ENCODE measurements around the gene MX2.

Gene MX2

GRCh38 chr21:41381731-41382130, 19.9 kb downstream of the MX2 start:
- DNase-seq (ENCODE audit: low read depth in 4 of 4, low spot score in 1 of 4): no peak

GRCh38 chr21:41387042-41387819, 25.4 kb downstream of the MX2 start:
- no peak for DNase-seq (ENCODE audit: low read depth in 4 of 4, low spot score in 1 of 4)

GRCh38 chr21:41387824-41388223, 26.0 kb downstream of the MX2 start:
- no peak for DNase-seq (ENCODE audit: low read depth in 4 of 4, low spot score in 1 of 4)

GRCh38 chr21:41388259-41388658, 26.4 kb downstream of the MX2 start:
- no peak for DNase-seq (ENCODE audit: low read depth in 4 of 4, low spot score in 1 of 4)

- DNase-seq (ENCODE audit: low read depth in 4 of 4, low spot score in 1 of 4): no peak
Observed at GRCh38 chr21:41390043-41390639, 28.3 kb downstream of the MX2 start.

- no peak for DNase-seq (ENCODE audit: low read depth in 4 of 4, low spot score in 1 of 4)
Observed at GRCh38 chr21:41393876-41394465, 32.1 kb downstream of the MX2 start.

GRCh38 chr21:41396558-41397075, 34.8 kb downstream of the MX2 start:
- DNase-seq (ENCODE audit: low read depth in 4 of 4, low spot score in 1 of 4): no peak

- DNase-seq (ENCODE audit: low read depth in 4 of 4, low spot score in 1 of 4): no peak
Observed at GRCh38 chr21:41397471-41397891, 35.7 kb downstream of the MX2 start.

GRCh38 chr21:41398251-41398650, 36.4 kb downstream of the MX2 start:
- DNase-seq (ENCODE audit: low read depth in 4 of 4, low spot score in 1 of 4): no peak

- no peak for DNase-seq (ENCODE audit: low read depth in 4 of 4, low spot score in 1 of 4)
Observed at GRCh38 chr21:41398831-41399230, 37.0 kb downstream of the MX2 start.

GRCh38 chr21:41399246-41399800, 37.5 kb downstream of the MX2 start:
- no peak for DNase-seq (ENCODE audit: low read depth in 4 of 4, low spot score in 1 of 4)

- no peak for DNase-seq (ENCODE audit: low read depth in 4 of 4, low spot score in 1 of 4)
Observed at GRCh38 chr21:41402231-41402630, 40.4 kb downstream of the MX2 start.

- DNase-seq (ENCODE audit: low read depth in 4 of 4, low spot score in 1 of 4): no peak
Observed at GRCh38 chr21:41402796-41403195, 41.0 kb downstream of the MX2 start.

- no peak for DNase-seq (ENCODE audit: low read depth in 4 of 4, low spot score in 1 of 4)
Observed at GRCh38 chr21:41403331-41403730, 41.5 kb downstream of the MX2 start.

GRCh38 chr21:41403966-41404365, 42.1 kb downstream of the MX2 start:
- no peak for DNase-seq (ENCODE audit: low read depth in 4 of 4, low spot score in 1 of 4)

- DNase-seq (ENCODE audit: low read depth in 4 of 4, low spot score in 1 of 4): no peak
Observed at GRCh38 chr21:41405321-41405720, 43.5 kb downstream of the MX2 start.

GRCh38 chr21:41406340-41406739, 44.5 kb downstream of the MX2 start:
- DNase-seq (ENCODE audit: low read depth in 4 of 4, low spot score in 1 of 4): no peak

- no peak for DNase-seq (ENCODE audit: low read depth in 4 of 4, low spot score in 1 of 4)
Observed at GRCh38 chr21:41407541-41408460, 46.0 kb downstream of the MX2 start.

- DNase-seq (ENCODE audit: low read depth in 4 of 4, low spot score in 1 of 4): no peak
Observed at GRCh38 chr21:41410361-41410760, 48.5 kb downstream of the MX2 start.

GRCh38 chr21:41410767-41411448, 49.1 kb downstream of the MX2 start:
- no peak for DNase-seq (ENCODE audit: low read depth in 4 of 4, low spot score in 1 of 4)
